Endodermal cell (in vitro differentiated cells): ENCODE data around the gene STPG1. TPM values are rescaled to one million over a fixed set of nuclear protein-coding genes. Genes with fewer than 3 reads are reported as not detected.

ENCODE experiments used
- DNase-seq: peaks from one replicate; pipeline ENCODE4 v3.0.0-alpha.2; 2017
- H3K27ac ChIP-seq: 2 replicates; pipeline ENCODE4 v1.5.1; 2013; ENCODE audit warnings: mild to moderate bottlenecking, low read depth, low read length, moderate library complexity
- H3K27me3 ChIP-seq: 2 replicates; pipeline ENCODE4 v1.6.1; 2013; ENCODE audit warnings: mild to moderate bottlenecking, low read length, moderate library complexity; ENCODE audit not compliant: insufficient read depth, control insufficient read depth, poor library complexity, severe bottlenecking
- H3K36me3 ChIP-seq: 2 replicates; pipeline ENCODE4 v1.7.0; 2013; ENCODE audit warnings: mild to moderate bottlenecking, low read length, moderate library complexity; ENCODE audit not compliant: control insufficient read depth, insufficient read depth
- H3K4me1 ChIP-seq: one replicate; pipeline ENCODE4 v1.7.0; 2013; ENCODE audit warnings: low read length; ENCODE audit not compliant: control insufficient read depth, insufficient read depth
- H3K4me3 ChIP-seq: 2 replicates; pipeline ENCODE4 v1.5.1; 2013; ENCODE audit warnings: mild to moderate bottlenecking, low read length, moderate library complexity
- H3K9ac ChIP-seq: 2 replicates; pipeline ENCODE4 v1.6.1; 2013; ENCODE audit warnings: mild to moderate bottlenecking, low read length, moderate library complexity; ENCODE audit not compliant: poor library complexity, severe bottlenecking; ENCODE audit errors: extremely low read depth
- H3K9me3 ChIP-seq: 2 replicates; pipeline ENCODE4 v1.6.1; 2013; ENCODE audit warnings: mild to moderate bottlenecking, low read length, moderate library complexity; ENCODE audit not compliant: control insufficient read depth
- H3K27ac Mint-ChIP-seq: 2 replicates; pipeline ENCODE4 v1.8.0; 2020; ENCODE audit warnings: mixed read lengths
- H3K27me3 Mint-ChIP-seq: 2 replicates; pipeline ENCODE4 v1.8.0; 2021; ENCODE audit warnings: mild to moderate bottlenecking, mixed read lengths; ENCODE audit not compliant: insufficient read depth
- H3K36me3 Mint-ChIP-seq: 2 replicates; pipeline ENCODE4 v1.8.0; 2020; ENCODE audit warnings: low read depth, mixed read lengths
- H3K4me1 Mint-ChIP-seq: 2 replicates; pipeline ENCODE4 v1.8.0; 2020; ENCODE audit warnings: mixed read lengths
- H3K4me3 Mint-ChIP-seq: 2 replicates; pipeline ENCODE4 v1.8.0; 2020; ENCODE audit warnings: mild to moderate bottlenecking, moderate library complexity, mixed read lengths
- H3K9me3 Mint-ChIP-seq: 2 replicates; pipeline ENCODE4 v1.8.0; 2020; ENCODE audit warnings: mild to moderate bottlenecking, mixed read lengths
- CTCF ChIP-seq: fragments of 200-600 bp; sonication (generic); conservative IDR thresholded peaks from 2 replicates; pipeline ENCODE4 v1.5.0; 2021; ENCODE audit warnings: antibody characterized with exemption, mild to moderate bottlenecking
- WGBS, 2 experiments: methylation state at CpG; one replicate each; pipeline versions ENCODE4 v1.1.5 to v1.1.7; 2013; ENCODE audit warnings: missing lambda C conversion rate in 2 of 2, mixed read lengths in 1 of 2; ENCODE audit not compliant: insufficient coverage in 1 of 2, insufficient read length in 1 of 2; 5-methylcytosine and 5-hydroxymethylcytosine counted together
- total RNA-seq, 2 donors: library from RNA; stranded (reverse); fragmentation: NEBNext Ultra II Directional in 1 of 2; extraction: Animal tissue kit (Norgen Biotek cat#: 25700) in 1 of 2; gene quantifications; 2 replicates in 1 of 2; 3 replicates in 1 of 2; pipeline ENCODE4 v1.2.1, GENCODE V29; 2021

Gene STPG1
- total RNA-seq, 2 donors from 2014 or later = 16.6 to 16.9 TPM

- no peak overlapping the region for H3K4me3 Mint-ChIP-seq
- peaks cover 15% of the 10 kb centered on the region for H3K4me1 Mint-ChIP-seq
- peaks cover 4% of the 10 kb centered on the region for H3K27me3 Mint-ChIP-seq
- 49 to 67% methylated on average over 6 to 9 of the region's 9 CpGs for WGBS, 2 experiments
- H3K9ac ChIP-seq = no peak overlapping the region
- TF ChIP-seq CTCF = no peak
- H3K9me3 Mint-ChIP-seq = no peaks in the 10 kb centered on the region
- no peaks in the 10 kb centered on the region for H3K36me3 Mint-ChIP-seq
- no peaks in the 10 kb centered on the region for H3K36me3 ChIP-seq
- no peaks in the 10 kb centered on the region for H3K9me3 ChIP-seq
- H3K4me1 ChIP-seq = no peaks in the 10 kb centered on the region
- no peaks in the 10 kb centered on the region for H3K27me3 ChIP-seq
- peak; percentile 66 for DNase-seq
- H3K4me3 ChIP-seq = no peak overlapping the region
- no peak overlapping the region for H3K27ac Mint-ChIP-seq
- H3K27ac ChIP-seq = no peak overlapping the region
These were observed 24.9 kb upstream of the STPG1 start for GRCh38 chr1:24438423-24438901.

GRCh38 chr1:24437631-24438396 lies 24.2 kb upstream of the STPG1 start:
- Mint-ChIP-seq H3K27ac (no peak overlapping the region), H3K36me3 (no peaks in the 10 kb centered on the region), H3K9me3 (no peaks in the 10 kb centered on the region), H3K4me3 (no peak overlapping the region), H3K27me3 (peaks cover 4% of the 10 kb centered on the region), H3K4me1 (peaks cover 15% of the 10 kb centered on the region)
- Histone ChIP-seq H3K9ac (no peak overlapping the region), H3K27me3 (no peaks in the 10 kb centered on the region), H3K4me3 (no peak overlapping the region), H3K27ac (no peak overlapping the region), H3K36me3 (no peaks in the 10 kb centered on the region), H3K4me1 (peaks cover 5% of the 10 kb centered on the region), H3K9me3 (no peaks in the 10 kb centered on the region)
- peak; percentile 63 for DNase-seq
- WGBS, 2 experiments = 93 to 98% methylated on average over 6 to 9 of the region's 9 CpGs
- no peak for TF ChIP-seq CTCF

- Histone ChIP-seq H3K27me3 (no peaks in the 10 kb centered on the region), H3K9ac (no peak overlapping the region), H3K4me3 (no peak overlapping the region), H3K36me3 (no peaks in the 10 kb centered on the region), H3K4me1 (peaks cover 5% of the 10 kb centered on the region), H3K9me3 (no peaks in the 10 kb centered on the region), H3K27ac (no peak overlapping the region)
- DNase-seq = no peak
- H3K36me3 Mint-ChIP-seq = no peaks in the 10 kb centered on the region
- H3K4me3 Mint-ChIP-seq = no peak overlapping the region
- H3K4me1 Mint-ChIP-seq = peaks cover 10% of the 10 kb centered on the region
- peaks cover 4% of the 10 kb centered on the region for H3K27me3 Mint-ChIP-seq
- no peak overlapping the region for H3K27ac Mint-ChIP-seq
- WGBS, 2 experiments = 90 to 95% methylated on average over 5 to 7 of the region's 8 CpGs
- TF ChIP-seq CTCF = no peak
- no peaks in the 10 kb centered on the region for H3K9me3 Mint-ChIP-seq
These were observed 22.3 kb upstream of the STPG1 start for GRCh38 chr1:24435782-24436365.
